GM23338 (cell line): ENCODE measurements around the gene C2CD3.
"Not testable (repeated sequence)": the region's sequence is repeated elsewhere in the genome, so short reads cannot be mapped to it uniquely, and the experiment has no call there.

ENCODE experiments used
- CREB1 ChIP-seq: fragments of 250-450 bp; sonication (Bioruptor Pico); IDR thresholded peaks from 2 replicates; pipeline ENCODE4 v1.5.0; 2020; ENCODE audit warnings: low read depth, mild to moderate bottlenecking, moderate library complexity
- EZH2 ChIP-seq: fragments of 200-600 bp; sonication (generic); IDR thresholded peaks from one replicate; pipeline ENCODE4 v1.8.0; 2017; ENCODE audit warnings: antibody characterized with exemption, mild to moderate bottlenecking, low read depth; ENCODE audit not compliant: unreplicated experiment
- EZH2phosphoT487 ChIP-seq: fragments of 200-600 bp; sonication (generic); IDR thresholded peaks from one replicate; pipeline ENCODE4 v1.8.1; 2018; ENCODE audit warnings: antibody characterized with exemption; ENCODE audit not compliant: unreplicated experiment
- JUNB ChIP-seq: IDR thresholded peaks from one replicate; pipeline ENCODE4 v1.6.1; 2016; ENCODE audit warnings: antibody characterized with exemption; ENCODE audit not compliant: unreplicated experiment
- NANOG ChIP-seq: IDR thresholded peaks from 2 replicates; pipeline ENCODE4 v1.6.1; 2016; ENCODE audit warnings: antibody characterized with exemption, borderline replicate concordance
- POLR2AphosphoS5 ChIP-seq: IDR thresholded peaks from 2 replicates; pipeline ENCODE4 v1.6.1; 2016; ENCODE audit warnings: antibody characterized with exemption, low read depth
- STAT1 ChIP-seq: IDR thresholded peaks from one replicate; pipeline ENCODE4 v1.6.1; 2016; ENCODE audit warnings: antibody characterized with exemption; ENCODE audit not compliant: unreplicated experiment
- ZNF114 ChIP-seq: fragments of 250-450 bp; sonication (Bioruptor Pico); IDR thresholded peaks from 2 replicates; pipeline ENCODE4 v1.5.0; 2020; ENCODE audit warnings: mild to moderate bottlenecking, moderate library complexity
- ZNF331 ChIP-seq: fragments of 250-450 bp; sonication (Bioruptor Pico); IDR thresholded peaks from 2 replicates; pipeline ENCODE4 v1.5.0; 2020; ENCODE audit warnings: low read depth, mild to moderate bottlenecking, moderate library complexity
- TF ChIP-seq, protein P1 (sequence below), 2 experiments: fragments of 200-600 bp in 1 of 2; sonication (generic) in 1 of 2; conservative IDR thresholded peaks; 2 replicates each; pipeline versions ENCODE4 v1.5.1 to v1.6.1; 2016 to 2017; ENCODE audit warnings: antibody characterized with exemption in 2 of 2, low read depth in 2 of 2, mild to moderate bottlenecking in 2 of 2, moderate library complexity in 1 of 2
- TF ChIP-seq, protein P2 (sequence below): IDR thresholded peaks from one replicate; pipeline ENCODE4 v1.6.1; 2018; ENCODE audit warnings: antibody characterized with exemption; ENCODE audit not compliant: unreplicated experiment
- TF ChIP-seq, protein P3 (sequence below): fragments of 250-450 bp; sonication (Bioruptor Pico); IDR thresholded peaks from 2 replicates; pipeline ENCODE4 v1.5.0; 2020; ENCODE audit warnings: mild to moderate bottlenecking, moderate library complexity
- TF ChIP-seq, protein P4 (sequence below): IDR thresholded peaks from 2 replicates; pipeline ENCODE4 v1.6.1; 2016; ENCODE audit warnings: antibody characterized with exemption

DNA sequence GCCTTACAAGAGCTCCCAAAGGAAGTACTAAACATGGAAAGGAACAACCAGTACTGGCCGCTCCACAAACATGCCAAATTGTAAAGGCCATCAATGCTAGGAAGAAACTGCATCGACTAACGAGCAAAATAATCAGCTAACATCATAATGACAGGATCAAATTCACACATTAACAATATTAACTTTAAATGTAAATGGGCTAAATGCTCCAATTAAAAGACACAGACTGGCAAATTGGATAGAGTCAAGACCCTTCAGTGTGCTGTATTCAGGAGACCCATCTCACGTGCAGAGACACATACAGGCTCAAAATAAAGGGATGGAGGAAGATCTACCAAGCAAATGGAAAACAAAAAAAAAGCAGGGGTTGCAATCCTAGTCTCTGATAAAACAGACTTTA is 109.2 kb downstream of the C2CD3 start:
- not testable (repeated sequence) for TF ChIP-seq ZNF331 (CRISPR knock-in tag); POLR2AphosphoS5; EZH2; EZH2phosphoT487; JUNB; CREB1; NANOG; ZNF114 (CRISPR knock-in tag); STAT1
- TF ChIP-seq, protein P1, sequence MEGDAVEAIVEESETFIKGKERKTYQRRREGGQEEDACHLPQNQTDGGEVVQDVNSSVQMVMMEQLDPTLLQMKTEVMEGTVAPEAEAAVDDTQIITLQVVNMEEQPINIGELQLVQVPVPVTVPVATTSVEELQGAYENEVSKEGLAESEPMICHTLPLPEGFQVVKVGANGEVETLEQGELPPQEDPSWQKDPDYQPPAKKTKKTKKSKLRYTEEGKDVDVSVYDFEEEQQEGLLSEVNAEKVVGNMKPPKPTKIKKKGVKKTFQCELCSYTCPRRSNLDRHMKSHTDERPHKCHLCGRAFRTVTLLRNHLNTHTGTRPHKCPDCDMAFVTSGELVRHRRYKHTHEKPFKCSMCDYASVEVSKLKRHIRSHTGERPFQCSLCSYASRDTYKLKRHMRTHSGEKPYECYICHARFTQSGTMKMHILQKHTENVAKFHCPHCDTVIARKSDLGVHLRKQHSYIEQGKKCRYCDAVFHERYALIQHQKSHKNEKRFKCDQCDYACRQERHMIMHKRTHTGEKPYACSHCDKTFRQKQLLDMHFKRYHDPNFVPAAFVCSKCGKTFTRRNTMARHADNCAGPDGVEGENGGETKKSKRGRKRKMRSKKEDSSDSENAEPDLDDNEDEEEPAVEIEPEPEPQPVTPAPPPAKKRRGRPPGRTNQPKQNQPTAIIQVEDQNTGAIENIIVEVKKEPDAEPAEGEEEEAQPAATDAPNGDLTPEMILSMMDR (conservative IDR thresholded peaks at IDR 0.05; ENCODE audit: low read depth in 2 of 2): not testable (repeated sequence)
- TF ChIP-seq, protein P2, sequence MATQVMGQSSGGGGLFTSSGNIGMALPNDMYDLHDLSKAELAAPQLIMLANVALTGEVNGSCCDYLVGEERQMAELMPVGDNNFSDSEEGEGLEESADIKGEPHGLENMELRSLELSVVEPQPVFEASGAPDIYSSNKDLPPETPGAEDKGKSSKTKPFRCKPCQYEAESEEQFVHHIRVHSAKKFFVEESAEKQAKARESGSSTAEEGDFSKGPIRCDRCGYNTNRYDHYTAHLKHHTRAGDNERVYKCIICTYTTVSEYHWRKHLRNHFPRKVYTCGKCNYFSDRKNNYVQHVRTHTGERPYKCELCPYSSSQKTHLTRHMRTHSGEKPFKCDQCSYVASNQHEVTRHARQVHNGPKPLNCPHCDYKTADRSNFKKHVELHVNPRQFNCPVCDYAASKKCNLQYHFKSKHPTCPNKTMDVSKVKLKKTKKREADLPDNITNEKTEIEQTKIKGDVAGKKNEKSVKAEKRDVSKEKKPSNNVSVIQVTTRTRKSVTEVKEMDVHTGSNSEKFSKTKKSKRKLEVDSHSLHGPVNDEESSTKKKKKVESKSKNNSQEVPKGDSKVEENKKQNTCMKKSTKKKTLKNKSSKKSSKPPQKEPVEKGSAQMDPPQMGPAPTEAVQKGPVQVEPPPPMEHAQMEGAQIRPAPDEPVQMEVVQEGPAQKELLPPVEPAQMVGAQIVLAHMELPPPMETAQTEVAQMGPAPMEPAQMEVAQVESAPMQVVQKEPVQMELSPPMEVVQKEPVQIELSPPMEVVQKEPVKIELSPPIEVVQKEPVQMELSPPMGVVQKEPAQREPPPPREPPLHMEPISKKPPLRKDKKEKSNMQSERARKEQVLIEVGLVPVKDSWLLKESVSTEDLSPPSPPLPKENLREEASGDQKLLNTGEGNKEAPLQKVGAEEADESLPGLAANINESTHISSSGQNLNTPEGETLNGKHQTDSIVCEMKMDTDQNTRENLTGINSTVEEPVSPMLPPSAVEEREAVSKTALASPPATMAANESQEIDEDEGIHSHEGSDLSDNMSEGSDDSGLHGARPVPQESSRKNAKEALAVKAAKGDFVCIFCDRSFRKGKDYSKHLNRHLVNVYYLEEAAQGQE: not testable (repeated sequence)
- TF ChIP-seq, protein P3, sequence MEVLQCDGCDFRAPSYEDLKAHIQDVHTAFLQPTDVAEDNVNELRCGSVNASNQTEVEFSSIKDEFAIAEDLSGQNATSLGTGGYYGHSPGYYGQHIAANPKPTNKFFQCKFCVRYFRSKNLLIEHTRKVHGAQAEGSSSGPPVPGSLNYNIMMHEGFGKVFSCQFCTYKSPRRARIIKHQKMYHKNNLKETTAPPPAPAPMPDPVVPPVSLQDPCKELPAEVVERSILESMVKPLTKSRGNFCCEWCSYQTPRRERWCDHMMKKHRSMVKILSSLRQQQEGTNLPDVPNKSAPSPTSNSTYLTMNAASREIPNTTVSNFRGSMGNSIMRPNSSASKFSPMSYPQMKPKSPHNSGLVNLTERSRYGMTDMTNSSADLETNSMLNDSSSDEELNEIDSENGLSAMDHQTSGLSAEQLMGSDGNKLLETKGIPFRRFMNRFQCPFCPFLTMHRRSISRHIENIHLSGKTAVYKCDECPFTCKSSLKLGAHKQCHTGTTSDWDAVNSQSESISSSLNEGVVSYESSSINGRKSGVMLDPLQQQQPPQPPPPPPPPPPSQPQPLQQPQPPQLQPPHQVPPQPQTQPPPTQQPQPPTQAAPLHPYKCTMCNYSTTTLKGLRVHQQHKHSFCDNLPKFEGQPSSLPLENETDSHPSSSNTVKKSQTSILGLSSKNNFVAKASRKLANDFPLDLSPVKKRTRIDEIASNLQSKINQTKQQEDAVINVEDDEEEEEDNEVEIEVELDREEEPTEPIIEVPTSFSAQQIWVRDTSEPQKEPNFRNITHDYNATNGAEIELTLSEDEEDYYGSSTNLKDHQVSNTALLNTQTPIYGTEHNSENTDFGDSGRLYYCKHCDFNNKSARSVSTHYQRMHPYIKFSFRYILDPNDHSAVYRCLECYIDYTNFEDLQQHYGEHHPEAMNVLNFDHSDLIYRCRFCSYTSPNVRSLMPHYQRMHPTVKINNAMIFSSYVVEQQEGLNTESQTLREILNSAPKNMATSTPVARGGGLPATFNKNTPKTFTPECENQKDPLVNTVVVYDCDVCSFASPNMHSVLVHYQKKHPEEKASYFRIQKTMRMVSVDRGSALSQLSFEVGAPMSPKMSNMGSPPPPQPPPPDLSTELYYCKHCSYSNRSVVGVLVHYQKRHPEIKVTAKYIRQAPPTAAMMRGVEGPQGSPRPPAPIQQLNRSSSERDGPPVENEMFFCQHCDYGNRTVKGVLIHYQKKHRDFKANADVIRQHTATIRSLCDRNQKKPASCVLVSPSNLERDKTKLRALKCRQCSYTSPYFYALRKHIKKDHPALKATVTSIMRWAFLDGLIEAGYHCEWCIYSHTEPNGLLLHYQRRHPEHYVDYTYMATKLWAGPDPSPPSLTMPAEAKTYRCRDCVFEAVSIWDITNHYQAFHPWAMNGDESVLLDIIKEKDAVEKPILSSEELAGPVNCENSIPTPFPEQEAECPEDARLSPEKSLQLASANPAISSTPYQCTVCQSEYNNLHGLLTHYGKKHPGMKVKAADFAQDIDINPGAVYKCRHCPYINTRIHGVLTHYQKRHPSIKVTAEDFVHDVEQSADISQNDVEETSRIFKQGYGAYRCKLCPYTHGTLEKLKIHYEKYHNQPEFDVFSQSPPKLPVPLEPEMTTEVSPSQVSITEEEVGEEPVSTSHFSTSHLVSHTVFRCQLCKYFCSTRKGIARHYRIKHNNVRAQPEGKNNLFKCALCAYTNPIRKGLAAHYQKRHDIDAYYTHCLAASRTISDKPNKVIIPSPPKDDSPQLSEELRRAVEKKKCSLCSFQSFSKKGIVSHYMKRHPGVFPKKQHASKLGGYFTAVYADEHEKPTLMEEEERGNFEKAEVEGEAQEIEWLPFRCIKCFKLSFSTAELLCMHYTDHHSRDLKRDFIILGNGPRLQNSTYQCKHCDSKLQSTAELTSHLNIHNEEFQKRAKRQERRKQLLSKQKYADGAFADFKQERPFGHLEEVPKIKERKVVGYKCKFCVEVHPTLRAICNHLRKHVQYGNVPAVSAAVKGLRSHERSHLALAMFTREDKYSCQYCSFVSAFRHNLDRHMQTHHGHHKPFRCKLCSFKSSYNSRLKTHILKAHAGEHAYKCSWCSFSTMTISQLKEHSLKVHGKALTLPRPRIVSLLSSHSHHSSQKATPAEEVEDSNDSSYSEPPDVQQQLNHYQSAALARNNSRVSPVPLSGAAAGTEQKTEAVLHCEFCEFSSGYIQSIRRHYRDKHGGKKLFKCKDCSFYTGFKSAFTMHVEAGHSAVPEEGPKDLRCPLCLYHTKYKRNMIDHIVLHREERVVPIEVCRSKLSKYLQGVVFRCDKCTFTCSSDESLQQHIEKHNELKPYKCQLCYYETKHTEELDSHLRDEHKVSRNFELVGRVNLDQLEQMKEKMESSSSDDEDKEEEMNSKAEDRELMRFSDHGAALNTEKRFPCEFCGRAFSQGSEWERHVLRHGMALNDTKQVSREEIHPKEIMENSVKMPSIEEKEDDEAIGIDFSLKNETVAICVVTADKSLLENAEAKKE (CRISPR knock-in tag): not testable (repeated sequence)
- TF ChIP-seq, protein P4, sequence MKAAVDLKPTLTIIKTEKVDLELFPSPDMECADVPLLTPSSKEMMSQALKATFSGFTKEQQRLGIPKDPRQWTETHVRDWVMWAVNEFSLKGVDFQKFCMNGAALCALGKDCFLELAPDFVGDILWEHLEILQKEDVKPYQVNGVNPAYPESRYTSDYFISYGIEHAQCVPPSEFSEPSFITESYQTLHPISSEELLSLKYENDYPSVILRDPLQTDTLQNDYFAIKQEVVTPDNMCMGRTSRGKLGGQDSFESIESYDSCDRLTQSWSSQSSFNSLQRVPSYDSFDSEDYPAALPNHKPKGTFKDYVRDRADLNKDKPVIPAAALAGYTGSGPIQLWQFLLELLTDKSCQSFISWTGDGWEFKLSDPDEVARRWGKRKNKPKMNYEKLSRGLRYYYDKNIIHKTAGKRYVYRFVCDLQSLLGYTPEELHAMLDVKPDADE: not testable (repeated sequence)
